GM06990 (cell line): ENCODE measurements around the gene SLC41A3.

ENCODE experiments used
- DNase-seq: peaks from one replicate; pipeline ENCODE4 v3.0.0-alpha.2; 2011; ENCODE audit not compliant: insufficient read length; ENCODE audit errors: extremely low read depth
- H3K27me3 ChIP-seq: replicated peaks from 2 replicates; pipeline ENCODE4 v1.6.0; 2011; ENCODE audit warnings: low read length; ENCODE audit not compliant: control insufficient read depth, insufficient read depth
- H3K36me3 ChIP-seq: 2 replicates; pipeline ENCODE4 v1.5.1; 2011; ENCODE audit warnings: low read length; ENCODE audit not compliant: control insufficient read depth, insufficient read depth
- H3K4me3 ChIP-seq: replicated peaks from 2 replicates; pipeline ENCODE4 v1.5.1; 2011; ENCODE audit warnings: low read depth, mild to moderate bottlenecking, control low read depth, low read length
- CTCF ChIP-seq: IDR thresholded peaks from 2 replicates; pipeline ENCODE4 v1.5.1; 2011; ENCODE audit warnings: low read length, control low read depth, mild to moderate bottlenecking, inconsistent platforms; ENCODE audit not compliant: insufficient read depth, poor library complexity, severe bottlenecking

Gene SLC41A3

GRCh38 chr3:126051741-126052140, 32.2 kb downstream of the SLC41A3 start:
- Histone ChIP-seq H3K4me3 (no peak overlapping the region), H3K27me3 (no peaks in the 10 kb centered on the region), H3K36me3 (no peaks in the 10 kb centered on the region; the same call in 1 of the 2 replicates)
- no peak for TF ChIP-seq CTCF
- no peak for DNase-seq

- TF ChIP-seq CTCF = no peak
- Histone ChIP-seq H3K36me3 (no peaks in the 10 kb centered on the region; the same call in 1 of the 2 replicates), H3K4me3 (no peak overlapping the region), H3K27me3 (no peaks in the 10 kb centered on the region)
- no peak for DNase-seq
Measured at GRCh38 chr3:126051234-126051633, 32.7 kb downstream of the SLC41A3 start.

- TF ChIP-seq CTCF = no peak
- no peak overlapping the region for H3K4me3 ChIP-seq
- no peaks in the 10 kb centered on the region for H3K36me3 ChIP-seq
- no peaks in the 10 kb centered on the region for H3K27me3 ChIP-seq
- DNase-seq = no peak
Measured at GRCh38 chr3:126050626-126051025, 33.3 kb downstream of the SLC41A3 start.

GRCh38 chr3:126050050-126050392, 33.9 kb downstream of the SLC41A3 start:
- Histone ChIP-seq H3K4me3 (no peak overlapping the region), H3K36me3 (no peaks in the 10 kb centered on the region), H3K27me3 (no peaks in the 10 kb centered on the region)
- TF ChIP-seq CTCF = no peak
- no peak for DNase-seq

- no peak for TF ChIP-seq CTCF
- Histone ChIP-seq H3K36me3 (no peaks in the 10 kb centered on the region), H3K4me3 (no peak overlapping the region), H3K27me3 (no peaks in the 10 kb centered on the region)
- no peak for DNase-seq
Measured at GRCh38 chr3:126049289-126050049, 34.5 kb downstream of the SLC41A3 start.

GRCh38 chr3:126040386-126040785, 43.5 kb downstream of the SLC41A3 start:
- H3K36me3 ChIP-seq = no peaks in the 10 kb centered on the region
- H3K27me3 ChIP-seq = no peaks in the 10 kb centered on the region
- TF ChIP-seq CTCF = no peak
- no peak for DNase-seq
- no peak overlapping the region for H3K4me3 ChIP-seq
